GM12873 (cell line): Measurements from ENCODE around the gene TMUB1.

Experiments used
- TF ChIP-seq, protein P1 (sequence below): IDR thresholded peaks from 2 replicates; pipeline ENCODE4 v1.5.1; 2012; ENCODE audit warnings: low read depth, mild to moderate bottlenecking, moderate library complexity, low read length, control low read depth; ENCODE audit not compliant: insufficient read depth; ENCODE audit errors: missing control alignments

The TMUB1 gene

DNA sequence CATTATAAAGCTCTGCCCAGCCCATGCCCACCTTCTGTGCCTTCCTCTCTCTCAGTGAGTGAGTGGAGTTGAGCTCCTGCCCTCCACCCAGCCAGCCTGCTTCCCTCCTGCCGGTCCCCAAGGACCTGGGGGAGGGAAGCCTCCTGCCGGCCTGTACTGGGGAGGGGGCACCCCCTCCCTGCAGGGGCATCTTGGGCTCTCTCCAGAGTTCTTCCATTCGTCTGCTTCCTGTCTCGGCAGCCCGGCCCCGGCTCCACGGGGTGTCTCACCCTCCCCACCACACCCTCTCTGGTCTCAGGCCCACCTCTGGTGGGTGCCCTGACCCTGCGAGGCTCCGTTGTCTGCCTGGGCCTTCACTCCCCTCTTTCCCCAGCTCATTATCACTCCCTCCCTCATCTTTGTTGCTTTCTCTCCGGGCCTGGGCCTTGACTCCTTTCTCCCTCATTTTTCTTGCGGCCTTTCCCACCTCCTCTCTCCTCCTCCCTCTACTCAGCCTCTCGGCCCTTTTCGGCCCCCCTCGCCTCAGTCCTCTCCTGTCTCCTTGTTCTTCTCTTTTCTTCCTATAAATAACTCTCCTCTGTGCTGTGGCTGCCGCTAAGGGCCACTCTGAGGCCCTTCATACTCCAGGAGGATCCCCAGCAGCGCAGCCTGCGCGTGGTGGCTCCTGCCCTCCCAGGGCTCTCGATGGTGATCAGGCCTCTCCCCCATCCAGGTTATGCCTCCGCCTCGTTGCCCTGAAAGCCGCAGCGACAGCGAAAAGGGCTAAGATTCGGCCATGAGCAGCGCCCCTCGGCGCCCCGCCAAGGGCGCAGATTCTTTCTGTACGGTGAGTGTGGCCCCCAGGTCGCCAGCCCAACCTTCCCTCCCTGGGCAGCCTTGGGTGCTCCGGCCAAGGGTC lies 21.8 kb downstream of the TMUB1 start:
- TF ChIP-seq, protein P1, sequence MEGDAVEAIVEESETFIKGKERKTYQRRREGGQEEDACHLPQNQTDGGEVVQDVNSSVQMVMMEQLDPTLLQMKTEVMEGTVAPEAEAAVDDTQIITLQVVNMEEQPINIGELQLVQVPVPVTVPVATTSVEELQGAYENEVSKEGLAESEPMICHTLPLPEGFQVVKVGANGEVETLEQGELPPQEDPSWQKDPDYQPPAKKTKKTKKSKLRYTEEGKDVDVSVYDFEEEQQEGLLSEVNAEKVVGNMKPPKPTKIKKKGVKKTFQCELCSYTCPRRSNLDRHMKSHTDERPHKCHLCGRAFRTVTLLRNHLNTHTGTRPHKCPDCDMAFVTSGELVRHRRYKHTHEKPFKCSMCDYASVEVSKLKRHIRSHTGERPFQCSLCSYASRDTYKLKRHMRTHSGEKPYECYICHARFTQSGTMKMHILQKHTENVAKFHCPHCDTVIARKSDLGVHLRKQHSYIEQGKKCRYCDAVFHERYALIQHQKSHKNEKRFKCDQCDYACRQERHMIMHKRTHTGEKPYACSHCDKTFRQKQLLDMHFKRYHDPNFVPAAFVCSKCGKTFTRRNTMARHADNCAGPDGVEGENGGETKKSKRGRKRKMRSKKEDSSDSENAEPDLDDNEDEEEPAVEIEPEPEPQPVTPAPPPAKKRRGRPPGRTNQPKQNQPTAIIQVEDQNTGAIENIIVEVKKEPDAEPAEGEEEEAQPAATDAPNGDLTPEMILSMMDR = no peak

- TF ChIP-seq, protein P1 = peak; percentile 25
These were observed 22.7 kb downstream of the TMUB1 start for GRCh38 chr7:151060416-151061212.

DNA sequence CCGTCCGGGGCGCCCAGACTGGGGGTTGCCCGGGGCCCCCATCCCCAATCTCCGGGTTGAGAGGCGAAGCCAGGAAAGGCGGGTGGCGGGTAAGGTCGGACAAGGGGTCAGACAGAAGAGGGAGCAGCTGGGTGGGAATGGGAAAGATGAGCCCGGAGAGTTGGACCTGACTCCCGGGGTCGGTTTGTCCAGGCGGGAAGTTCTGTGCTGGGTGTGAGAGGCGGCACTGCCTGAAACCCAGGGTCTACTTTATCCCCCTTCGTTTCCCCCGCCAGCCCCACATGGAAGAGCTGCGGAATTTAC lies 23.2 kb downstream of the TMUB1 start:
- TF ChIP-seq, protein P1 = no peak

DNA sequence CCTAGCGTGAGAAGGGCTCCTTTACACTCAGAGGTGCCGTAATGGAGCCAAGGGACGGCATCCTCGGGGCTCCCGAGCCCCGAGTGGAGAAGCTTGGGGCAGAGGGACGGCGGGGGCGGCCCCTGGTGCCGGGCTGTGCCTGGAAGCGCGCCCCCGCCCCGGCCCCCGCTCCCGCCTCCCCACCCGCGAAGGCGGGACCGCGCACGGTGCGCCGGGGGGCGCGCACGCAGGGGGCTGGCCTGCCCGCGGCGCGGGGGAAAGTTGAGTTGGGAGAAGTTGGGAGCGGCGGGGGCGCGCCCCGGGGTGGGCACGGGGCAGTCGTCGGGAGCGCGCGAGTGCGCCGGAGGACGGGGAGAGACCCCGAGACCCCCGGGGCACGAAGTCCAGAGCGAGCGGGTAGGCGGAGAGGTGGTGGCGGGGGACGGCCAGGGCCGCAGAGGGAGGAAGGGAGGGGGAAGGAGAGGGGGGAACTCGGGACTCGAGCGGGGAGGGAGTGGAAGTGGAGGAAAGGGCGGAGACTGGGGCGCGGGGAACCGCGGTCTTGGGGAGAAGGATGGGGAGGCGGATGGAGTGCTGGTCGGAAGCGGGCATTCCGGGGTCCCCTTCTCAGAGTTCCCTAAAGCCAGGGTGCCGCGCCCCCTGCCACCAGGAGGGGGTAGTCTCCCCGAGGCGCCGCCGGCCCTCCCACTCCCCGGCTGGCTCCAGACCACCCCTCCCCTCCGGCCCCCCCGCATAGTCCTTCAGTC lies 23.8 kb downstream of the TMUB1 start, which contains the start of gene SLC4A2:
Gene SLC4A2, plus strand, starts transcription at position 223 of the 746 bp plus-strand sequence. CDS start 2,399 bp downstream, outside the sequence.
- TF ChIP-seq, protein P1 = peak; percentile 64

DNA sequence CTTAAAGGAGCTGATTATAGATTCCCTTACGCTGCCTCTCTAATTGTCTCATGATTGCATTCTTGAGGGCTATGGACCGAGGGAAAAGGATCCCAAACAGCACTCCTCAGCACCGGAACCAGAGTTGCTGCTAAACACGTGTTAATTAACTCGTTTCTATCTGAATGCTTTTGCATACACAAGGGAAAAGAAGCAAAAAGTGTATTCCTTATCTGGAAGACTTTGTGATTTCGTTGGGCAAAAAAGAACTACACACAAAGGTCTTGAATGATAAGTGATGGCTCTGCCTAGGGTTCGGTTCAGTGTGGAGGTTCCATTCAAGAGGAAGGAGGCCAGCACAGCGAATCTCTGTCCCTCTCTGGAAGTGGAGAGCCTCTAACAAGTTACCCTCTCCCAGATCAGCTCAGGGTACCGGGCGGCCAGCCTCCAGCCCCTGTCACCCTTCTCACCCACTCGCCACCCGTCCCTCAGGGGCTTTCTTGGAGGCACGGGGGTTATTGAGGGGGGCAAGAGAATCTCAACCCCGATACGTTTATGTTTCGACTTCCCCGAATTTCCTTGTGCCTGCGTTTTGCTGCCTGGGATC lies 24.4 kb downstream of the TMUB1 start:
- TF ChIP-seq, protein P1 = no peak

- TF ChIP-seq, protein P1 = no peak
These were observed 25.1 kb downstream of the TMUB1 start for GRCh38 chr7:151057989-151058780.
